HEK293T (cell line): ENCODE measurements around the gene SERPINC1.

Experiments
- ARNT ChIP-seq: fragments of 450-650 bp; IDR thresholded peaks from 2 replicates; pipeline ENCODE4 v1.6.1; 2017; ENCODE audit warnings: mild to moderate bottlenecking
- BHLHE40 ChIP-seq: fragments of 450-650 bp; IDR thresholded peaks from 2 replicates; pipeline ENCODE4 v1.6.1; 2016; ENCODE audit warnings: mild to moderate bottlenecking, moderate library complexity, borderline replicate concordance
- FOXA1 ChIP-seq: fragments of 450-650 bp; IDR thresholded peaks from 2 replicates; pipeline ENCODE4 v1.6.1; 2016; ENCODE audit warnings: mild to moderate bottlenecking
- FOXM1 ChIP-seq: fragments of 450-650 bp; IDR thresholded peaks from 2 replicates; pipeline ENCODE4 v1.6.1; 2017; ENCODE audit warnings: mild to moderate bottlenecking, borderline replicate concordance
- L3MBTL2 ChIP-seq: fragments of 450-650 bp; conservative IDR thresholded peaks from 2 replicates; pipeline ENCODE4 v1.6.1; 2016; ENCODE audit warnings: mild to moderate bottlenecking
- SUZ12 ChIP-seq: fragments of 450-650 bp; IDR thresholded peaks from 2 replicates; pipeline ENCODE4 v1.6.1; 2016; ENCODE audit warnings: mild to moderate bottlenecking
- TARDBP ChIP-seq: fragments of 450-650 bp; IDR thresholded peaks from 2 replicates; pipeline ENCODE4 v1.6.1; 2016

GRCh38 chr1:173903827-173904531, 13.1 kb downstream of the SERPINC1 start:
- TF ChIP-seq ARNT (no peak), FOXA1 (no peak), L3MBTL2 (no peak), TARDBP (no peak), FOXM1 (no peak), SUZ12 (no peak), BHLHE40 (no peak)
